ENCODE data around the gene TSPAN19.

- no peak for TF ChIP-seq ARNTL (CRISPR knock-in tag; IDR thresholded peaks at IDR 0.05; ENCODE audit: borderline replicate concordance, low read depth)
- no peak for TF ChIP-seq POU6F1 (CRISPR knock-in tag; IDR thresholded peaks at IDR 0.05; ENCODE audit: borderline replicate concordance, low read depth)
- TF ChIP-seq ZFP3 (CRISPR knock-in tag; IDR thresholded peaks at IDR 0.05) = no peak
- TF ChIP-seq ZNF565 (CRISPR knock-in tag; conservative IDR thresholded peaks at IDR 0.05; ENCODE audit: low read depth) = no peak
- TF ChIP-seq RARB (CRISPR knock-in tag; IDR thresholded peaks at IDR 0.05) = no peak
- TF ChIP-seq SNAI2 (CRISPR knock-in tag; IDR thresholded peaks at IDR 0.05) = no peak
Measured at GRCh38 chr12:85059594-85059993, 23.5 kb upstream of the TSPAN19 start.

Data from SK-N-SH treated with all-trans-retinoic acid at 6 μM for 48 hours (cell line).